CD4-positive, alpha-beta T cell treated with Interferon alpha-2 for 1 hour (primary cell): ENCODE data around the gene ZNF304.
"Not testable (repeated sequence)": the region's sequence is repeated elsewhere in the genome, so short reads cannot be mapped to it uniquely, and the experiment has no call there.

Experiments used
- DNase-seq, 2 donors: peaks; one replicate each; pipeline ENCODE4 v3.0.0-alpha.2; 2020 to 2022

The ZNF304 gene

DNA sequence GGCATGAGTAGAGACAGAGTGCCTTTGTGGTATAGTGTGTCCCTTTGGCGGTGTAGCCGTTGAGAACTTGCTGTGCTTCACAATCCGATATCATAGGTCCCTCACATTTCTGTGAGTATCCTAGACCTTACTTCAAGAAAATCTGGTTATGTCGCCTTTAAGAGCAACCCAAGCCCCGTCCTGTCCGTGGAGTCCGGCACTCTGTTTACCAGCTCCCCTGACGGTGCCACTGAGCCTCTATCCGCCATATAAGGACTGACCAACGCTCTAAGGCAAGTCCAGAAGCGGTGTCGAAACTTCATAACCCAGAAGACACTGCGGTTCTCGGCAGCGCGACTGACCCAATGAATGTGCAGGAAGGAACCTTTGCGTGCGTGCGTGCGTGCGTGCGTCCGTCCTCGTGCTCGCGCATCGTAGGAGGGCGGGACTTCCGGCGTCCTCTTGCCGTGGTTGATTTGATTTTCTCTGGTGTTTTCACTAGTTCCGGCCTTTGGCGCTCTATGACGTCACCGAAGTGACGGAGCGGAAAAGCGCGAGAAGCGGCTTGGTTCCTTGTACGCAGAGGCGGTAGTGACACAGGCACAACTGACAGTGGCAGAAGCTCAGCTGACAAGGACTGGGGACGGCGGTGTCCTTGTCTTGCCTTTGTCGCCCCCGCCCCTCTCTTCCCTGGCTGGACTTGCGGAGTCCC is 12.1 kb downstream of the ZNF304 start, which contains the start of the genes TRAPPC2B and ZNF547:
Gene TRAPPC2B (plus strand): TSS at position 555 of the 691 bp plus-strand sequence. CDS start 1,283 bp downstream, outside the sequence.
Gene ZNF547 (plus strand): TSS at position 555 of the 691 bp plus-strand sequence. CDS start 5,005 bp downstream, outside the sequence.
- peak; percentile 99 for DNase-seq

DNA sequence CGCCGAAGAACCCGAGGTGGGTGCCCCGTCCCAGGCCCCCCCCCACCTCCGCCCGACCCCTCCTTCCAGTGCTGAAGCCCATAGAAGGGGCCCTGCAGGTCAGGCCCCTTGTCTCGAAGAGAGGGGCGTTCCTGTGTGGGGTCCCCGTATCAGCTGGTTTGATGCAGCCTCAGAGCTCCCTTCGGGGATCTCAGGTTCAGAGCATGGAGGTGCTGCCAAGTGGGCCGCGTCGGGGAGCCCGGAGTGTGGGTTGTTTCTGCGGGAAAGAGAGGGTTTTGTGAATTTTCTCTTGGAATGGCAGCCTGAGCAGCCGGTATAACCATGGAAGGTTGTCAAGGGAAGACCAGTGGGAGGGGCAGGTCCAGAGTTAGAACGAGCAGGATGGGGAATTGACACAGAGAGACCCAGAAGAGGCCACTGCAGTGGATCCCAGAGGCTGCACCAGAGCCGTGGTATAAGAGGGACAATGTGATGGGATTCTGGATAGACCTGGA is 12.7 kb downstream of the ZNF304 start:
- DNase-seq, result no peak

DNA sequence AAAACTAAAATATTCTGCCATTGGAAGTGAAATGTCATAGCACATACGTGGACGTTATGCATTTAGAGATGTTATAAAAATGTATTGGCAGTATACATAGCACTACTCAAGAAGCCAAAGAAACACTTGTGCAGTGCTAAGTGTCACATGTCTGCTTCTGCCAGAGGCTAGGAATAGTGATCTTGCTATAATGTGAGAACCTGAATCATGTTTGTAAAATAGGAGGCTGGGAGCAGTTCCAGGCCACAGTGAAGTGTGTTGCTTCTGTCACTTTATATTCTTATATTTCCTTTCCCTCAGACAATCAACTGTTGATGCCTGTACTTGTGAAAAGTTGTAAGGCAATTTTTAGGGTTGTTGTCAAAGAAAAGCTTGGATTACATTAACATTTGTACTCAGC is 15.7 kb downstream of the ZNF304 start:
- no peak for DNase-seq

DNA sequence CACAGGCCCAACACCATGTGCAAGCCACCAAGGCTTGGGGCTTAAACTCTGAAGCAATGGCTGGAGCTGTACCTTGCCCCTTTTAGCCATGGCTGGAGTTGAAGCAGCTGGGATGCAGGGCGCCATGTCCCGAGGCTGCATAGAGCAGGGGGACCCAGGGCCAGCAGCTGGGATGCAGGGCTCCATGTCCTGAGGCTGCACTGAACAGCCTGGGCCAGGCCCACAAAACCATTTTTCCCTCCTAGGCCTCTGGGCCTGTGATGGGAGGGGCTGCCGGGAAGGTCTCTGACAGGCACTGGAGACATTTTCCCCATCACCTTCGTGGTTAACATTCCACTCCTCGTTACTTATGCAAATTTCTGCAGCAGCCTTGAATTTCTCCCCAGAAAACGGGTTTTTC is 23.1 kb downstream of the ZNF304 start:
- DNase-seq, result no peak

DNA sequence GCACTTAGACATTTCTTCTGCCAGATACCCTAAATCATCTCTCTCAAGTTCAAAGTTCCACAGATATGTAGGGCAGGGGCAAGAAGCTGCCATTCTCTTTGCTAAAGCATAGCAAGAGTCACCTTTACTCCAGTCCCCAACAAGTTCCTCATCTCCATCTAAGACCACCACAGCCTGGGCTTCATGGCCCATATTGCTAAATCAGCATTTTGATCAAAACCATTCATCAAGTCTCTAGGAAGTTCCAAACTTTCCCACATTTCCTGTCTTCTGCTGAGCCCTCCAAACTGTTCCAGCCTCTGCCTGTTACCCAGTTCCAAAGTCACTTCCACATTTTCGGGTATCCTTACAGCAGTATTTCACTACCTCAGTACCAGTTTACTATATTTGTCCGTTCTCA is 23.6 kb downstream of the ZNF304 start:
- DNase-seq, result not testable (repeated sequence)

DNA sequence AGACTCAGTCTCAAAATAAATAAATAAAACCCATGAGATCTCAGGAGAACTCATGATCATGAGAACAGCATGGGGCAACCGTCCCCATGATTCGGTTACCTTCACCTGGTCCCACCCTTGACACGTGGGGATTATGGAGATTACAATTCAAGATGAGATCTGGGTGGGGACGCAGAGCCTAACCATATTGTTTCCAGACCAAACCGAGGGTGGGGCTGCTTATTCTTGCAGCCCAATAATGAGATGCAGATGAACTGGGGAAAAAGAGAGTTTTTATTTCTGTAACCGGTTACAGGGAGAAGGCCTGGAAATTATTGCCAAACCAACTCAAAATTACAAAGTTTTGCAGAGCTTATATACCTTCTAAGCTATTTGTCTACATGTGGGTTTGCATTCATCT is 25.1 kb downstream of the ZNF304 start:
- DNase-seq, result no peak

DNA sequence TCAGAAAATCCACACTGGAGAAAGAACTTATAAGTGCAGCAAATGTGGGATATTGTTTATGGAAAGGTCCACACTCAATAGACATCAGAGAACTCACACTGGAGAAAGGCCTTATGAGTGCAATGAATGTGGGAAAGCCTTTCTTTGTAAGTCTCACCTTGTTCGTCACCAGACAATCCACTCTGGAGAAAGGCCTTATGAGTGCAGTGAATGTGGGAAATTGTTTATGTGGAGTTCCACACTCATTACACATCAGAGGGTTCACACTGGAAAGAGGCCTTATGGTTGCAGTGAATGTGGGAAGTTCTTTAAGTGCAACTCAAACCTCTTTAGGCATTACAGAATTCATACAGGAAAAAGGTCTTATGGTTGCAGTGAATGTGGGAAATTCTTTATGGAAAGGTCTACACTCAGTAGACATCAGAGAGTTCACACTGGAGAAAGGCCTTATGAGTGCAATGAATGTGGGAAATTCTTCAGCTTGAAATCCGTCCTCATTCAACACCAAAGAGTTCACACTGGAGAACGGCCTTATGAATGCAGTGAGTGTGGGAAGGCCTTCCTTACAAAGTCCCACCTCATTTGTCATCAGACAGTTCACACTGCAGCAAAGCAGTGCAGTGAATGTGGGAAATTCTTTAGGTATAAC is 26.6 kb downstream of the ZNF304 start:
- no peak for DNase-seq

DNA sequence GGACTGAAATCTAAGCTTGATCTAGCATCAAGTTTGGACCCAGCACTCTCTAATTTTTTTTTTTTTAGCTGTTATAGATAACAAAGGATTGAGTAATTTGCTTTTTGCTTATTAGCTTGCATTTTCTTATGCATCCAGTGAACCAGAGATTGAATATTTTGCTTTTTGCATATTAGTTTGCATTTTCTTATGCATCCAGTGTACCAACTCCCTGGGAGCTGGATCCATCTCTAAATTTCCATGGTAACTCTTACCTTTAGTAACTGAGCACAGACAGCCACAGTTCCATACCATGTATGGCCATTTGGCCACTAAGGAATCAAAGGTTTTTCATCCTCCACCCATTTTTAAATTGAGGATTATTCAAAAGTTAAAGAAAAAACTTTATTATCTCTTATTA is 29.9 kb downstream of the ZNF304 start:
- no peak for DNase-seq

DNA sequence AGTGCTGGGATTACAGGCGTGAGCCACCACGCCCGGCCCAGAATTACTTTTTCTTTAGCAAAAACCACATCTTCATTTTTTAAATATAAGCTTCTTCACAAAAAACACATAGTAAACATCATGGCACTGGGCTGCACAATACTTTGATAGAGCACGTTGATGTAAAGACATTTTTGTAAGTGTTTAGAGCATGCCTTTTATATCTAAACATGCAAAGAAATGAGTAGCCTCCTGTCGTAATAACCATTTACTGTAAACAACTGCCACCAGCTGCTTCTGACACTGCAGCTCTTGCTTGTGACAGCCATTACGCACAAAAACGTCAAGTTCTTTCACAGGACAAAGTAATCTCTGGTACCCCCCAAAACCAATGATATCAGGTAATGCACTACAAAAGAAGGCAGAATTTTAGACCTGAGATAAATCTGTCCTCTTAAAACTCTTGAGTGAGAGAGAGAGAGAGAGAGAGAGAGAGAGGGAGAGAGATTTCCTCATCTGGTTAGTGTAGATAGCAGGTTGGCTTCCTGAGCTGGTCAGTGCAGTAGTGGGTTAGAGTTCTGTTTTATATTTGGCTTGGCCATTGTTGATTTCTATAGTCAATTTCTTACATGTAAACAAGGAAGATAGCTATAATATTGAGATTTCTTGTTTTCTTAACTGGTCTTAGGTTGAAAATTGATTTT is 31.9 kb downstream of the ZNF304 start:
- no peak for DNase-seq

DNA sequence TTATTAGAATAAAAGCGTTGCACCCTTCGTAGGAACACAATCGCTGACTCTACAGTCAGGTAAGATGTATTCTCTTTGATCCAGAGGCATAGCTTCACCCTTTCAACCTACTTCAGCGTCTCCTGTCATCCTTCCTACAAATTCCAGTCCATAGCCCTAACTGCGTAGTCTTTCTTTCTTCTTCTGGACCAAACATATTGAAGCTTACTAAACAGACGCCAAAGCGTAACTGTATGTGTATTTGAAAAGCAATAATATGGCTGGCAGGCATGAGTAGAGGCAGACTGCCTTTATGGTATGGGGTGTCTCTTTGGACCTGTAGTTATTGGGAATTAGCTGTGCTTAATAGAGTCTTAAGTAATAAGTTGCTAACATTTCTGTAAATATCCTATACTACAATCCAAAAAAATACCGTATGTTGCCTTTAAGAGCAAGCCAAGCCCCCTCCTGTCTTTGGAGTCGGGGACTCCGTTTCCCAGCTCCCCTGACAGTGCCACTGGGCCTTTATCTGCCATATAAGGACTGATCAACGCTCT is 38.2 kb downstream of the ZNF304 start:
- no peak for DNase-seq

DNA sequence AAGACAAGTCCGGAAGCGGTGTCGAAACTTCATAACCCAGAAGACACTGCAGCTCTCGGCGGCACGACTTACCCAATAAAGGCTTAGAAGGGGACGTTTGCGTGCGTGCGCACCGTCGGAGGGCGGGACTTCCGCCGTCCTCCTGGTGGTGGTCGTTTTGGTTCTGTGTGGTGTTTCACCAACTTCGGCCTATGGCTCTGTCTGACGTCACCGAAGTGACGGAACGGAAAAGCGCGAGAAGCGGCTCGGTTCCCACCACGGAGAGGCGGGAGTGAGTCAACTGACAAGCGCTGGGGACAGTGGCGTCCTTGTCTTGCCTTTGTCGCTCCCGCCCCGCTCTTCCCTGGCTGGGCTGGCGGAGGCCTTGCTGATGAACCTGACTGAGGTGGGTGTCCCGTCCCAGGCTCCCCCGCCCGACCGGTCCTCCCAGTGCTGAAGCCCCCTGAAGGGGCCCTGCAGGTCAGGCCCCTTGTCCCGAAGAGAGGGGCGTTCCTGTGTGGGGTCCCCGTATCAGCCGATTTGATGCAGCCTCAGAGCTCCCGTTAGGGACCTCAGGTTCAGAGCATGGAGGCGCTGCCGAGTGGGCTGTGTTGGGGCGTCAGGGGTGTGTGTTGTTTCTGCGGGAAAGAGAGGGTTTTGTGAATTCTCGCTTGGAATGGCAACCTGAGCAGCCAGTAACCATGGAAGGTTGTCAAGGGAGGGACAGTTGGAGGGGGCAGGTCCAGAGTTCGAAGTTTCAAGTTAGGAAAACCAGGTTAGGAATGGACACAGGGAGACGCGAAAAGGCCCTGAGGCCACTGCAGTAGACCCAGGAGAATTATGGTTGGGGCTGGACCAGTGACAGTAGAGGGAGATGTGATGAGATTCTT is 38.9 kb downstream of the ZNF304 start, which contains the start of gene ZNF548:
Gene ZNF548 (plus strand): TSS at position 125 of the 869 bp plus-strand sequence. CDS start 246 bp downstream, at position 371.
- peak; percentile 98 for DNase-seq

DNA sequence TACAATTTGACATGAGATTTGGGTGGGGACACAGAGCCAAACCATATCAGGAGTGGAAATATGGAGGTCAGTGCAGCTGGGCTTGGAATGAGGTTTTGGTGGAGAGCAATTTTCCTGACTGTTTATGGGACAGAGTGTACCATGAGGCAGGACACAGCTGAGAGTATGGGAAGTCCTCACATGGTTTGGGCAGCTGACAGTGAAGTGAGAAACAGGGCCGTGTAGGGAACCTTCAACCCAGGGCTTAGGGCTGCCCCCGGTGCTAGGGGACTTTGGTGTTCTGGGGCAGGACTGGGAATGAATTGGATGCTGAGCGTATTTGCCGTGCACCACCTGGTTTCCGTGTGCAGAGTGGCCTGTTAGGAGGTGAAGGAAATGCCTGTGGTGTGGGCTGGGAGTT is 44.6 kb downstream of the ZNF304 start:
- no peak for DNase-seq

DNA sequence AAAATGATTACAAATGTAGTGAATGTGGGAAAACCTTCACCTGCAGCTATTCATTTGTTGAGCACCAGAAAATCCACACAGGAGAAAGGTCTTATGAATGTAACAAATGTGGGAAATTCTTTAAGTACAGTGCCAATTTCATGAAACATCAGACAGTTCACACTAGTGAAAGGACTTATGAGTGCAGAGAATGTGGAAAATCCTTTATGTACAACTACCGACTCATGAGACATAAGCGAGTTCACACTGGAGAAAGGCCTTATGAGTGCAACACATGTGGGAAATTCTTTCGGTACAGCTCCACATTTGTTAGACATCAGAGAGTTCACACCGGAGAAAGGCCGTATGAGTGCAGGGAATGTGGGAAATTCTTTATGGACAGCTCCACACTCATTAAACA is 47.8 kb downstream of the ZNF304 start:
- no peak for DNase-seq

DNA sequence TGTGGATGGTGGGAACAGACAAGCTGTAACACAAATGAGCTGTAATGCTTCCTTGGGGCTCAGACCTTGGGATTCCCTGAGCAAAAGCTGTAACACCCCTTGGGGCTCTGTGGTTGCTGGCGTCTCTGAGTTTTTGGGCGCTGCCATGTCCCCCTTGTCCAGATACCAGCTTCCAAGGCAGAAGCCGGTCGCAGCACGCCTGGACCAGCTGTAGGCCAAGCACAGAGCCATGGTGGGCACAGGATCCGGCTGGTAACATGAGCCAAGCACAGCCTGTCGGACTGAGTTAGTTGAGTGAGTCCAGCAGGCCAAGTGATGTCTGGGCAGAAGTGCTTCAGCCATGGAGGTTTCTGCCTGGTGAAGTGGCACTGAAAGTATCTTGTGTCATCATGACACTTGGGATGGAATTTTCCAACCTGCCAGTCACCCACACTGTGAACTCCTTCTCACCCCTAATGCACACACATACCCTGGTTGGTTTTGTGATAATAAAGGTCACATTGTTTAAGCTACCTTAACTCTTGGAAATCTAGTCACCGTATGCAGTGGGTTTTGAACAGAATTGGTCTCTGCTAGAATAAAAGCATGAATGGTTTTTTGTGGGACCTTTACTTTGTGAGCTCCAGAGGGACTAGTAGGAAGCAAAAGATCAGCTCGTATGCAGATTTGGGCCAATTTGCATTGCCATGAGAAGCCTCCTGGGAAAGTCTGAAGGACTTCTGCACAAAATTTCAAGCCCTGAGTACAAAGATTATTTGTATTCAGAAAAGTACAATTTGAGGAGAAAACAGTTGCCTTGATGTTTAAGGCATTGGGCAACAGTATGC is 52.9 kb downstream of the ZNF304 start:
- DNase-seq, result no peak

DNA sequence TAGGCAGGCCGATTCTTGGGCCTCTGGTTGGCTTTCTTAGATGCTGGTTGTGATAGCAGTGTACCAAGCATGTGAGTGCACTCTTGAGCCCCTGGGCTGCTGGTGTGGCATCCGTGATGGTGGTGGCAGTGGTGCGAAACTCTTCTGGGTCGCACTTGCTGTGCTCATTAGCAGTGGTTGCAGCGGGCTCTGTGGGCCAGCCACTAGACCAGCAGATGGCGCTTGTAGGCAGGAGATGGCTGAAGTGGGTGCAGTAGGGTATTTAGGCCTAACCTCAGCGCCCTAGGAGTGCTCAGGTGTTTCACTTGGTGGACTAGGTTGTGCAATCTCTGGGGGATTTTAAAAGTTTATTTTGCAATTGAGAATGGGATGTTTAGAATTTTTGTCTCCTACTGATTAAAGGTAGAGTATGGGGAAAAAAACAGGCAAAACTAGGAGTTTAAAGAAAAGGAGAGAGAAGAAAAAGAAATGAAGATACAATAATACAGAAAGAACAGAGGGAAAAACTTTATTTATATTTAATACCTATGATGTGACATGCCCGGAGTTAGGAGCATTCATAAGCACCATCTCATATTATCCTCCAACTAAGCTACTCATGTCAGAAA is 55.5 kb downstream of the ZNF304 start:
- peak; percentile 73 to 82 for DNase-seq
